GM18870 (cell line): Measurements from ENCODE around the gene BLID.

Source experiments
- ATAC-seq: cut with Tn5 transposase; IDR thresholded peaks from one replicate; pipeline ENCODE4 v1.9.1; 2021; ENCODE audit warnings: moderate library complexity; ENCODE audit not compliant: unreplicated experiment

The BLID gene

DNA sequence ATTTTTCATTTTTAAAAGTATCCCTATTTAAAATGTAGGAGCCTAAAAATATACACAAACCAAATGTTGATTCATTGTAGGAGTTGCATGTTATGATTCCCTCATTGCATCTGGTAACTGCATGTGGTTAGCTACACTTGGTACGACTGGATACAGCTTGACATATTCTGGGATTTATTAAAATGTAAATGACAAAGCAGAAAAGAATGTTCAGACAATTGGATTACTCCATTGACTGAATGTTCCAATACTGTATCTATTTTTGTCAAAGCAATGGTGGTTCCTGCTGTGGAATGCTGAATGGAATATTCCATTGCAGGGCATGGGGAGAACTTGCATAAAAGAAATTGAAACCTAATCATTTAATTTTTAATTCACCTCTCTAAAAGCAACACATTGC, 30.8 kb downstream of the BLID start:
- ATAC-seq: no peak

DNA sequence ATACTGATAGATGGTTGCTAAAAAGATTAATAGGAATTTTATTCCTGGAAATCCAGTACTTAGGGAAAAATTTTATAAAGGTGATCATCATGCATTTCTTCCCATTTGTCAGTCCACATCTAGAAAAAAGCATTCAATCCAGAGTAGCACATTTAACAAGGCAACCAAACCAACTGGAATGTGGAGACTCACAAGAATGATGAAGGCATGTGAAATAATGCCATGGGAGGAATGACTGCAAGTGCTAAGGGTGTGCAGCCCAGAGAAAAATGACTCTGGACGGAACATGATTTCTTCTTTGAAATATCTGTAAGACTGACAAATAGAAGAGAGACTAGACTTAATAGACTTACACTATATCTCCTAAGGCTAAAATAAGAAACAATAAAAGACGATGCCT, 33.8 kb downstream of the BLID start:
- no peak for ATAC-seq

DNA sequence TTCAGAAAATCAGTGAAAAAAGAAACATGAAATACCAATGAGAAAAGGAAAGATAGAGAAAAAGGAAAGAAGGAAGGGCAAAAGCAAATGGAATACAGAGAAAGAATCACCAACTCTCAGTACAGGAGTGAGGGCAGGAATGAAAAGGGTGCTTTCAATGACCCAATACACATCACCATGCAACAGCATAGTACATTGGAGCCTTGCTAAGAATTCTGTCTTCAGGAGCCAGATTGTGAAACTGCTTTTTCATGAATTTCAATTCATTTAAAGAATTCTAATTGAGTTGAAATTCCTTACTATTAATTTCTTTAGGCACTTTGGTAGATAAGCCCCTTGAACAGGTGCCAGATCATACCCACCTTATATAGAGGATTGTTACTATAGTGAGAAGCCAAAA, 34.9 kb downstream of the BLID start:
- no peak for ATAC-seq

DNA sequence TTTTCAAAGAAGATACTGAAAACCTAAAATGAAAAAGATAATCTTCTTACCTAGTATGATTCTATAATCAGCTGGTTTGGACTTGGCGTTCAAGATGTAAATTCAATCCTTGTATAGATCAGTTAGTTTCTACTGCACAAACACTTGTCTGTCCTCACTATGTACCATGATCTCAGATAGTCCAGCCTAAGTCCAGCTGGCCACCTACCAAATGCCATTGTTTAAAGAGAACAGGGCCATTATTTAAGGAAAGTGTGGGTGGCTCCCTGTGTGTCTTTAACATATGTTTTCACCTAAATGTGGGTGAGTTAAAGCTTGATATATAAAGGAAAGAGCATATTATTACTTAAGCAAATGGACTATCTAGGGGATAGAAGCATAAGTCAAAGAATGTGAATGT, 38.6 kb downstream of the BLID start:
- no peak for ATAC-seq

DNA sequence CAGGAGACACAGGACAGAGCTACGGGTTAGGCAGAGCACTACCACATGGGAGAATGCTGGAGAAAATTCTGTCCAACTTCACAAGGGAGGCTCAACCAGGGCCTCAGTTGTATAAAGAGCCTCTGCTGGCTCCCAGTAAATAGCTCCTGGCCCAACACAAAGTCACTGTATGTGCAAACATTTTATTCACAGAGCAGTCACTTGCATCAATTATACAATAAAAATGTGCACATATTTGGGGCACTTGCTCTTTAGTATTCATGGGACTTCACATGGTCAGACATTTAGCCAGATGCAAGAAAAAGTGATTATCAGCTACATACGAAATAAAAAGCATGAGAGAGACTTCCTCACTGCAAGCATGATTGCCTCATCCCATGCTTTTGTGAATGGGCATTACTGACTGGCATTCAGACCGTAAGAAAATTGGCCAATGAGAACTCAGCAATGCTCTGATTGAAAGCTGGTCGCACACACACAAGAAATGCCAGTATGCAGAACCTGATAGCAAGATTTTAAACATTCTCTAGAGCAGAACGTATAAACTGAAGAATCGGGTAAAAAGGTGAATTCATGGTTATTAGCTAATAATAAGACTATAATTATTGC, 39.4 kb downstream of the BLID start:
- no peak for ATAC-seq

DNA sequence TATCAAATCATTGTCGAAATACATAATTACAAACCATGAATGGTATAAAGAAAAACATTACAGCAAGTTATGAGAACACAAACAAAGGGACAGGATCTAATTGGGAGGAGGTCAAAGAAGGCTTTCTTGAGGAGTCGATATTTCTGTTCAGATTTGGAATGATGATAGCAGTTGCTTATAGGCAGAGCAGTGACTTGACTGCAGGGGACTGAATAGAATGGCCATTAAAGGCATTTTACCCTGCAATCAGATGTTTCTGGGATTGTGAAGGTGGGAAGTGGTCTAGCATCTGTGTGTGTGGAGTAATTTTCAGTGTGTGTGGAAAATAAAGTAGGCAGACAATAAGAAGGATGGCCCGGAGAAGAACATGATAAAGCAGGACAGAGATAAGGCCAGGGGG, 41.0 kb downstream of the BLID start:
- no peak for ATAC-seq

DNA sequence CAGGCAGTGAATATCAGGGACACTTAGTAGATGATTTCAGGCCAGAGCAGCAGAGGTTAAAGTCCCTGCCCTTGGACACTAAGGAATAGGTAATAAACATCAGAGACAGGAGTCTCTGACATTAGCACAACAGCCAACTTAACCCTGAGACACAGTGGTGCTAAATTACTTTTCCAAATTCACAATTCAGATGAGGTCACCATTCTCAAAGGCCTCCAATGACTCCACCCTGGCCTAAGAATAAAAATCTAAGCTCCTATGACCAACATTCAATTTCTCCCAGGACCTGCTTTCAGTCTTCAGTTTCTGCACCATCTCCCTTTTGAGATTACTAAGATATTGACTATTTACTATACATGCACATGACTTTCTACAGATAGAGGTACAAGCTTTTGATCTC, 42.0 kb downstream of the BLID start:
- no peak for ATAC-seq

DNA sequence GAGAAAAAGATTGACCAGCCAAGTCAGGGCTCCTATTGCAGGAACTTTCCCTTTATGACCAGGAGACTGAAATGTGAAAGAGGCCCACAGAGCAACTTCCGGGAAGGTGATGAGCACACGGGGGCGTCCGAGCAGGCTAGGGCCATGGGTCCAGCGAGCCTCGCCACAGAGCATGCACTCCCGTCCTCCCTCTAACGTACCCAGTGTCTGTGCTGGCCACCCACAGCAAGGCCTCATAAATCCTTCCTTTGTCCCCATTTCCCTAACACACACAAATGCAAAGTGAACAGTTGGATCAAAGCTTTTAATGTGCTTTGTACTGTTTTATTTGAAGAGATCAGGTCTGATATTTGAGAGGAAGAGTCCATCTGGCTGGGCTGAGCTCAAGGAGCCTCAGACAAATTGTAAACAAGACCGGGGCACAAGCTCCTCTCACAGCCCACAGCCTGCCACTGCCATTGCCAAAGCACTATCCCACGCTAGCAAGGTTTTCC, 44.3 kb downstream of the BLID start:
- ATAC-seq: no peak

DNA sequence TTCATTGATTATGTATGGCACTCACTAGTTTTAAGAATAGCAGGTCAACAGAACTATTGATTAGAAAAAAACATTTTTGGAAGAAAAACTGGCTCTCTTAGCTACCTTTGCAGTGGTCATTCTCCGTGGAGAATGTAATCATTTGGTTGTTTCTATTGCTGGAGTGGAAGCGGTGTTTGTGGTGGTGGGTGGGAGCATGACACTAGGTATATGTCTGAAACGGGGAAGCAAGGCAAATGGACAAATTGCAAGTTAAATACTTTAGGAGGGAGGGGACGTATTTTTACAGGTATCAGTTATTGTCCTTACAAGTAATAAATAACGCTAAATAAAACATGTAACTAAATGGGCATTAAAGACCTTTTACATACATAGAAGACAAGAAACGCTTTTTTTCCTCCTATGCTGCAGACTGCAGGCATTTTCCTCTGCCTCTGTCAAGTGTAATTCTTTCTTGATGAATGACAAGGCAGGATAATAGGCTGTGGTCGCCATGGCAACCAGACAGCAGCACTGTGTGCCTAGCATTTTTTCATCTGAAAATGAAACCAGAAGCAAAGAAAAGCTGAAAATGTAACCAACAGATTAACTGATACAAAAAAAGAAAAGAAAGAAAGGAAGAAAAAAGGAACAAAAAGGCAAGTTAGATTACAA, 46.2 kb downstream of the BLID start:
- no peak for ATAC-seq

DNA sequence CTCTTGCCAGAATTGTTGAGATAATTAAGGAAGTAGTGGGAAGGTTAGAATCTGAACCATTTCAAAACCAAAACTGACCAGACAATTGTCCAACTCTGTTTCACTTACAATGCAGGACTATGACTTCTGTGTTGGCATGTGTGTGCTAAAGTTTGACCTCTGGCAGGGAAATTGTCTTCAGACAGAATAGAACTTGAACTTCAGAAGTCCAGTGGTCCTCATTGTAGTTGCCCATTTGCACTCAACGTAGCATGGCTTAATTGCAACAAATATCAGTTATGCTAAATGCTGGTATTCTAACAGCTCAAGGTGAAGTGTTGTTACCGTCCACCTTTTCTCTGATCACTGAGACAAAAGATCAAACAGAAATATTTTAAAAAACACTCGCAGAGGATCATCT, 47.2 kb downstream of the BLID start:
- ATAC-seq: no peak

DNA sequence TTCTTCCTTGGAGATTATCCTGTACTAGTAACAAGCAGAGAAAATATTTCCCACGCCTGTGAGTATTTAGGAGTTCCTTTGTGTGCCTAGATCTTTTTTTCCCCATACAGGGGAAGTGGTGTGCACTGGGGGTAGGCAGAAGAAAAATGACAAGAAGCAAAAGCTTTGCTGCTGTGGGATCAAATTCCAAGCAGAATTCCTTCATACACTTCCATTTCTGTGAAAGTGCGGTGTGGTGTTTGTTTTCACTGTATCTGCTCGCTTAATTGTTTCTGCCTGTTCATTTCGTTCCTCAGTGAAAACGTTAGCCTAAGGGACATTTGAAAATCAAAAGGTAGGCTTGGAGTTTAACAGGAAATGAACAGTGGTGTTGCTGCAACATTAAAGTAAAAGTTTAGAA, 47.9 kb downstream of the BLID start:
- ATAC-seq: no peak
